CD4-positive, CD25-positive, alpha-beta regulatory T cell (primary cell): ENCODE measurements around the gene FHIT. TPM values are rescaled to one million over a fixed set of nuclear protein-coding genes. Genes with fewer than 3 reads are reported as not detected.
"Not testable (repeated sequence)": the region's sequence is repeated elsewhere in the genome, so short reads cannot be mapped to it uniquely, and the experiment has no call there.

ENCODE experiments used
- ATAC-seq, 2 donors: fragments of 150-1000 bp; cut with Tn5 transposase; one replicate each; pipeline ENCODE4 v1.10.0; 2021; ENCODE audit warnings: low read depth in 2 of 2, moderate number of reproducible peaks in 2 of 2, moderate library complexity in 1 of 2
- DNase-seq, 3 donors: peaks; one replicate each; pipeline versions ENCODE4 v3.0.0 to v3.0.0-alpha.2; 2012 to 2022; ENCODE audit warnings: mixed read lengths in 1 of 3
- H3K27ac ChIP-seq: one replicate; pipeline ENCODE4 v1.7.0; 2013; ENCODE audit warnings: mild to moderate bottlenecking, low read length; ENCODE audit not compliant: insufficient read depth, poor library complexity, severe bottlenecking
- H3K27me3 ChIP-seq: one replicate; pipeline ENCODE4 v1.7.0; 2013; ENCODE audit warnings: low read length; ENCODE audit not compliant: control insufficient read depth, insufficient read depth
- H3K36me3 ChIP-seq: one replicate; pipeline ENCODE4 v1.7.0; 2013; ENCODE audit warnings: mild to moderate bottlenecking, low read length, moderate library complexity; ENCODE audit not compliant: control insufficient read depth, insufficient read depth
- H3K4me1 ChIP-seq: 2 replicates; pipeline ENCODE4 v1.7.0; 2013; ENCODE audit warnings: mild to moderate bottlenecking, low read length; ENCODE audit not compliant: insufficient read depth, control insufficient read depth, poor library complexity, severe bottlenecking
- H3K4me3 ChIP-seq: one replicate; pipeline ENCODE4 v1.7.0; 2013; ENCODE audit warnings: low read depth, mild to moderate bottlenecking, low read length, moderate library complexity
- H3K9me3 ChIP-seq, 2 experiments: 1 replicate in 1 of 2; 2 replicates in 1 of 2; pipeline ENCODE4 v1.7.0; 2013; ENCODE audit warnings: low read length in 2 of 2, mild to moderate bottlenecking in 1 of 2, moderate library complexity in 1 of 2; ENCODE audit not compliant: control insufficient read depth in 2 of 2
- H3K27ac Mint-ChIP-seq, 3 donors: one replicate each; pipeline ENCODE4 v1.8.0; 2020 to 2022; ENCODE audit warnings: mild to moderate bottlenecking in 3 of 3, mixed read lengths in 3 of 3, moderate library complexity in 2 of 3
- H3K27me3 Mint-ChIP-seq: one replicate; pipeline ENCODE4 v1.8.0; 2022; ENCODE audit warnings: mild to moderate bottlenecking, mixed read lengths
- H3K36me3 Mint-ChIP-seq: one replicate; pipeline ENCODE4 v1.8.0; 2020; ENCODE audit warnings: mixed read lengths
- H3K4me1 Mint-ChIP-seq, 4 donors: one replicate each; pipeline ENCODE4 v1.8.0; 2020 to 2022; ENCODE audit warnings: mixed read lengths in 4 of 4, mild to moderate bottlenecking in 1 of 4
- H3K4me3 Mint-ChIP-seq, 4 donors: one replicate each; pipeline ENCODE4 v1.8.0; 2020 to 2022; ENCODE audit warnings: mild to moderate bottlenecking in 4 of 4, mixed read lengths in 4 of 4, moderate library complexity in 3 of 4
- H3K9me3 Mint-ChIP-seq, 7 donors: one replicate each; pipeline ENCODE4 v1.8.0; 2020 to 2022; ENCODE audit warnings: mixed read lengths in 7 of 7, mild to moderate bottlenecking in 3 of 7, moderate library complexity in 2 of 7
- polyA plus RNA-seq, 4 donors: library from polyadenylated mRNA; unstranded; fragments of 300-500 nt; fragmentation: Illumina TruSeq; gene quantifications; one replicate each; pipeline ENCODE4 v1.2.3, GENCODE V29; 2021
- total RNA-seq: library from RNA; stranded (reverse); gene quantifications from one replicate; pipeline ENCODE4 v1.2.3, GENCODE V29; 2022

FHIT gene
- total and polyA plus RNA-seq, 5 donors from 2014 or later, result 7.8 to 120 (median 14.4) TPM

DNA sequence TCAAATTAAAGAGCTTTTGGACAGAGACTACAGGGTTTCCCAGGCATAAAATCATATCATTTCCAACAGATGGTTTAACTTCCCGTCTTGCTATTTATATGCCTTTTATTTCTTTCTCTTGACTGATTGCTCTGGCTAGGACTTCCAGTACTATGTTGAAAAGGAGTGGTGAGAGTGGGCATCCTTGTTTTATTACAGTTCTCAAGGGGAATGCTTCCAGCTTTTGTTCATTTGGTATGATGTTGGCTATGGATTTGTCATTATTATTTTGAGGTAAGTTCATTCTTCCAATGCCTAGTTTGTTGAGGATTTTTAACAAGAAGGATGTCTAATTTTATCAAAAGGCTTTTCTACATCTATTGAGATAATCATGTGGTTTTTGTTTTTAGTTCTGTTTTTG lies 1304.9 kb downstream of the FHIT start:
- Histone ChIP-seq H3K36me3 (no peaks in the 10 kb centered on the region), H3K4me3 (no peak overlapping the region), H3K4me1 (peaks cover 2% of the 10 kb centered on the region), H3K9me3 (no peaks in the 10 kb centered on the region), H3K27me3 (no peaks in the 10 kb centered on the region), H3K27ac (no peak overlapping the region)
- DNase-seq (no peak), ATAC-seq (no peak)
- Mint-ChIP-seq H3K27ac (peak overlapping the region in 1 of 3 donors; percentile 48), H3K4me1 (peaks cover 0 to 14% (median 6%) of the 10 kb centered on the region in 4 donors), H3K4me3 (no peak overlapping the region), H3K36me3 (no peaks in the 10 kb centered on the region), H3K9me3 (peaks cover 0 to 6% (median 0%) of the 10 kb centered on the region in 7 donors), H3K27me3 (no peaks in the 10 kb centered on the region)

DNA sequence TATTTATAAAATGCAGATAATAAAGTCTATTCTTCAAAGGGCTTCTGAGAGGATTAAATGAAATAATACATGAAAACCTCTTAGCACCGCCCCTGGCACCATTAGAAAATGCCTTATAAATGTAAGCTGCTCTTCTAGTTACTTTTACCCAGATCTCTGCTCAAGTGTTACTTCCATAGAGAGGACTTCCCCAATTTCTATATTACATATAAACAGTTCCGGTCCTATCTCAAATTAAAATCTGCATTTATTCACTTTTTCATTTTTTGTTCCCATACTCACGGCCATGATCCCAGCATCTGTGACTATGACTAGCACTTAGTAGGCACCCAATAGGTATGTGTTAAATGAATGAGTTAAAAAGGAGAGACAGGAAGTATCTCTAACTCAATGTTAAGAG lies 1310.5 kb downstream of the FHIT start:
- peaks cover 13 to 47% (median 26%) of the 10 kb centered on the region in 4 donors for H3K4me1 Mint-ChIP-seq
- H3K4me3 Mint-ChIP-seq, result peak overlapping the region in 3 of 4 donors; percentile 22 to 75 (median 46)

DNA sequence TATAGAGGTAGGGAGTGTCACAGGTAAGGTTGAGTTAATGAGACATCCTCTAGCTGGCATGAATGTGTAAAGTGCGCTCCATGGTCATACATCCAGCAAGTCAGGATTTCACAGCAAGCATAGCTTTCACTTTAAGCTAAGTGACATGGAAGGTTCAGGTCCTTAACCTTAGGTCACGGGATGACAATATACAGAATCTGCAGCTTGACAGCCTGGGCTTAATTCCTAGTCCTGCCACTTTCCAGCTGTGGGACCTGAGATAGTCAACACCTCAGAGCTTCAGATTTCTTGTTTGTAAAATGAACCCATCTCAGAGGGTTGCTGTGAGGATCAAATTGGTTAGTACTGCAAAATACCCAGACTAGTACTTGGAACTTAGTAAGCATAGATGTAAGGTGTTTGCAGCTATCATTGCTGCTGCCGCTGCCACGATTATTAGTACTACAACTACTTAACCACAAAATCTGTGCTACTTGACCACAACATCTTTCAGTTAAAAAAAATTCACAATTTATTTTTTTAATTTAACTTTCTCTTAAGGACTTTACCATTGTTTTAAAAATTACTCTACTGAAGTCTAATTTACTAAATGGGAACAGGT lies 1311.3 kb downstream of the FHIT start:
- peak overlapping the region; percentile 65 for H3K4me3 ChIP-seq
- Mint-ChIP-seq H3K4me3 (peak overlapping the region in 3 of 4 donors; percentile 22 to 75 (median 26)), H3K36me3 (peaks cover 6% of the 10 kb centered on the region), H3K27me3 (no peaks in the 10 kb centered on the region), H3K27ac (peak overlapping the region; percentile 1 to 62 (median 26)), H3K4me1 (peaks cover 14 to 55% (median 32%) of the 10 kb centered on the region in 4 donors), H3K9me3 (peaks cover 0 to 6% (median 0%) of the 10 kb centered on the region in 7 donors)
- H3K27ac ChIP-seq, result peak overlapping the region; percentile 14
- peak in 1 of 3 donors; percentile 39 for DNase-seq
- peak; percentile 35 to 52 for ATAC-seq
- H3K9me3 ChIP-seq, result no peaks in the 10 kb centered on the region
- H3K4me1 ChIP-seq, result peaks cover 22% of the 10 kb centered on the region
- H3K36me3 ChIP-seq, result no peaks in the 10 kb centered on the region
- H3K27me3 ChIP-seq, result no peaks in the 10 kb centered on the region

More for the DNA sequence above, 1310.5 kb downstream of the FHIT start:
- H3K27me3 Mint-ChIP-seq, result no peaks in the 10 kb centered on the region
- H3K36me3 Mint-ChIP-seq, result no peaks in the 10 kb centered on the region
- peak overlapping the region; percentile 25 to 65 (median 62) for H3K27ac Mint-ChIP-seq
- Histone ChIP-seq H3K36me3 (no peaks in the 10 kb centered on the region), H3K4me1 (peaks cover 22% of the 10 kb centered on the region), H3K27me3 (no peaks in the 10 kb centered on the region), H3K9me3 (no peaks in the 10 kb centered on the region), H3K27ac (peak overlapping the region; percentile 14), H3K4me3 (peak overlapping the region; percentile 65)
- DNase-seq, result no peak
- no peak for ATAC-seq
- peaks cover 0 to 4% (median 0%) of the 10 kb centered on the region in 7 donors for H3K9me3 Mint-ChIP-seq

DNA sequence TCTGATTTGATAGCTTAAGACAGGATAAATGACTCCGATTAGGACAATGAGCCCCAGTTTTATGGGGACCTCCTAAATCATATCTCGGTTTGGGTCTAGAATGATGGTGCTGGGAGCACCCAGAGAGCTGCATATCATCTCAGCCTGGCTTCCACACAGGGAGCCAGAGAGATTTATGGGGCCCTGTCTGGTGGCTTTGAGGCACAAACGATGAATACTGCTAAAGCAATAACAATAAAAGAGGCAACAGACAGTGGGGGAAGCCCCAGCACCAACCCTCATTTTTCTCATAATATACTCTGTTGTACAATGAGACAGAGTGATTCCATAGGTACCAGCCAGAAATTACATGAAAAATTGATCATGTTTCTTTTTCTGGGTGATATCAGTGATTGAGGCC lies 1312.4 kb downstream of the FHIT start:
- Mint-ChIP-seq H3K36me3 (peaks cover 11% of the 10 kb centered on the region), H3K27ac (peak overlapping the region in 2 of 3 donors; percentile 59 to 62), H3K9me3 (peaks cover 0 to 6% (median 2%) of the 10 kb centered on the region in 7 donors), H3K27me3 (no peaks in the 10 kb centered on the region), H3K4me3 (no peak overlapping the region), H3K4me1 (peaks cover 14 to 65% (median 39%) of the 10 kb centered on the region in 4 donors)
- H3K4me1 ChIP-seq, result peaks cover 22% of the 10 kb centered on the region
- no peak overlapping the region for H3K4me3 ChIP-seq
- no peaks in the 10 kb centered on the region for H3K27me3 ChIP-seq
- ATAC-seq (no peak), DNase-seq (no peak)
- H3K27ac ChIP-seq, result no peak overlapping the region
- H3K9me3 ChIP-seq, result no peaks in the 10 kb centered on the region
- no peaks in the 10 kb centered on the region for H3K36me3 ChIP-seq

DNA sequence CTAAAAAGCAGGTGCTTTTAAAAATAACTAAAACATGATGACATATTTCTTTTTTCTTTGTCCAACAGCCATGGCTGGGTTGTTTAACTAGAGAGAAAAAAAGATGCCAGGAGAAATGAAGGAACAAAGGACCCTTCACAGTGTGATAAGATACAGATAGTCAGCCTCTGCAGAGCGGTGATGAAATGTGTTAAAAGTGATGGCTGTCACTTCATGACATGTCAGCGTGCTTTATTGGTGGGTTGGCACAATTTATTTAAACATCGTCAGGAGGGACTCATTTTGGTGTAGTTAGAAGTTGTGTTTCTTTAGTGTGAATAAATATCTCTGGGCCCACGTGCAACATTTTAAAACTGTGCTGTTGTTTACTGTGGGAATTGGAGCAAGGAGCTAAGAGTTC lies 1314.1 kb downstream of the FHIT start:
- H3K27ac Mint-ChIP-seq, result peak overlapping the region in 1 of 3 donors; percentile 45

DNA sequence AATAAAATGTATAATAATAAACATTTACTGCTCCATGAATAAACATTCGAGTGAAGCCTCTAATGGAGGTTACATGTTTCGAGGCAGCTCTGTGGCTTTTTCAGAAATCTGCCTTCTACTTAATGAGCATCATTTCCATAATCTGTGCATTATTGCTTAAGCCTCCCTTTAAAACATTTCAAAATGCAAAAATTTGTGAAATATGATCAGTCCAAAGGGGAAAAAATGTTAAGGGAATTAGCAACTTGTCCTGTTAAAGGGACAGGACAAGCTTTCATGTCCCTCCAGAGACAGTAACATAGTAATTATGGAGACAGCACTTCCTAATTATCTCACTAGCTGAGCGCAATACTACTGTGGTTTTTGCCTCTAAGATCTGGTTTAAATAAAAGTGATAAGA lies 1314.8 kb downstream of the FHIT start:
- Histone ChIP-seq H3K9me3 (no peaks in the 10 kb centered on the region), H3K4me3 (no peak overlapping the region), H3K4me1 (peaks cover 21% of the 10 kb centered on the region), H3K36me3 (no peaks in the 10 kb centered on the region), H3K27me3 (no peaks in the 10 kb centered on the region), H3K27ac (no peak overlapping the region)
- peaks cover 25 to 76% (median 53%) of the 10 kb centered on the region in 4 donors for H3K4me1 Mint-ChIP-seq
- ATAC-seq (no peak), DNase-seq (no peak)
- no peaks in the 10 kb centered on the region for H3K27me3 Mint-ChIP-seq
- H3K27ac Mint-ChIP-seq, result no peak overlapping the region
- peaks cover 17% of the 10 kb centered on the region for H3K36me3 Mint-ChIP-seq
- no peak overlapping the region for H3K4me3 Mint-ChIP-seq
- peaks cover 0 to 3% (median 2%) of the 10 kb centered on the region in 7 donors for H3K9me3 Mint-ChIP-seq

More for the DNA sequence above, 1314.1 kb downstream of the FHIT start:
- DNase-seq (no peak), ATAC-seq (no peak)
- peaks cover 17% of the 10 kb centered on the region for H3K36me3 Mint-ChIP-seq
- H3K4me3 ChIP-seq, result no peak overlapping the region
- H3K27ac ChIP-seq, result no peak overlapping the region
- H3K9me3 Mint-ChIP-seq, result peaks cover 0 to 3% (median 2%) of the 10 kb centered on the region in 7 donors
- H3K4me3 Mint-ChIP-seq, result no peak overlapping the region
- no peaks in the 10 kb centered on the region for H3K36me3 ChIP-seq
- no peaks in the 10 kb centered on the region for H3K9me3 ChIP-seq
- peaks cover 25 to 77% (median 51%) of the 10 kb centered on the region in 4 donors for H3K4me1 Mint-ChIP-seq
- H3K4me1 ChIP-seq, result peaks cover 22% of the 10 kb centered on the region
- no peaks in the 10 kb centered on the region for H3K27me3 Mint-ChIP-seq
- H3K27me3 ChIP-seq, result no peaks in the 10 kb centered on the region

DNA sequence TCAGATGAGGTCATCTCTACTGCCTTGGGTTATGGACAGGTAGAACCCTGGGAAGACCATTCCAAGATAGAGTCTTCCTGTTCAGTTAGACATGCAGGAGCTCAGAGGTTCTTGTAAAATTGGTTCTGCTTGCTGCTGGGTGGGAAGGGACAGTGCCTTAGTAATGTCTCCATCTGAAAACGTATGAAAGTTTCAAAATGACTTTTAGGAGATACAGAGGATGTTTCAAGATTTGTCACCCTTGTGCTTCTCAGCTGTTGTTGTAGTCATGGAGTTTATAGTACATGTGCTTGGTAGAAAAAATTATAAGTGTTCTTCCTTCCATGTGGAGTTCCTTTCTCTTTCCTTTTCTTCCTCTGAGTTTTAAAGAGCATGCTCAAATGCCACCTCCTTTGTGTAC lies 1316.2 kb downstream of the FHIT start:
- peaks cover 0 to 3% (median 2%) of the 10 kb centered on the region in 7 donors for H3K9me3 Mint-ChIP-seq
- peaks cover 15 to 74% (median 47%) of the 10 kb centered on the region in 4 donors for H3K4me1 Mint-ChIP-seq
- H3K4me3 Mint-ChIP-seq, result peak overlapping the region in 1 of 4 donors; percentile 3
- DNase-seq (peak in 1 of 3 donors; percentile 71), ATAC-seq (peak in 1 of 2 donors; percentile 24)
- H3K27ac Mint-ChIP-seq, result peak overlapping the region; percentile 59 to 83 (median 76)
- H3K27ac ChIP-seq, result no peak overlapping the region
- H3K4me3 ChIP-seq, result no peak overlapping the region
- H3K36me3 Mint-ChIP-seq, result peaks cover 17% of the 10 kb centered on the region
- no peaks in the 10 kb centered on the region for H3K9me3 ChIP-seq
- no peaks in the 10 kb centered on the region for H3K36me3 ChIP-seq
- H3K4me1 ChIP-seq, result peaks cover 6% of the 10 kb centered on the region
- H3K27me3 Mint-ChIP-seq, result no peaks in the 10 kb centered on the region
- no peaks in the 10 kb centered on the region for H3K27me3 ChIP-seq

DNA sequence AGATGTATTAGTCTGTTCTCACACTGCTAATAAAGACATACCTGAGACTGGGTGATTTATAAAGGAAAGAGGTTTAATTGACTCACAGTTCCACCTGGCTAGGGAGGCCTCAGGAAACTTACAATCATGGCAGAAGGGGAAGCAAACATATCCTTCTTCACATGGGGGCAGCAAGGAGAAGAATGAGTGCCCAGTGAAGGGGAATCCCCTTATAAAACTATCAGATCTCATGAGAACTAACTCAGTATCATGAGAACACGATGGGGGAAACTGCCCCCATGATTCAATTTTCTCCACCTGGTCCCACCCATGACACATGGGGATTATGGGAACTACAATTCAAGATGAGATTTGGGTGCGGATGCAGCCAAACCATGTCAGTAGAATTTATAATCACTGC lies 1316.7 kb downstream of the FHIT start:
- H3K4me1 ChIP-seq, H3K9me3 Mint-ChIP-seq, H3K9me3 ChIP-seq, H3K27ac ChIP-seq, H3K4me3 ChIP-seq, H3K27me3 Mint-ChIP-seq, H3K36me3 ChIP-seq, H3K27me3 ChIP-seq, ATAC-seq, DNase-seq: not testable (repeated sequence)
- H3K4me3 Mint-ChIP-seq, result peak overlapping the region in 1 of 4 donors; percentile 6
- peaks cover 15 to 74% (median 49%) of the 10 kb centered on the region in 4 donors for H3K4me1 Mint-ChIP-seq
- peak overlapping the region in 2 of 3 donors; percentile 83 for H3K27ac Mint-ChIP-seq
- peaks cover 17% of the 10 kb centered on the region for H3K36me3 Mint-ChIP-seq
